ENCODE results near the gene DYRK4. TPM values are rescaled to one million over a fixed set of nuclear protein-coding genes. Genes with fewer than 3 reads are reported as not detected.

The DYRK4 gene
- total RNA-seq, 2 donors from 2014 or later: 20.9 to 26.7 TPM

DNA sequence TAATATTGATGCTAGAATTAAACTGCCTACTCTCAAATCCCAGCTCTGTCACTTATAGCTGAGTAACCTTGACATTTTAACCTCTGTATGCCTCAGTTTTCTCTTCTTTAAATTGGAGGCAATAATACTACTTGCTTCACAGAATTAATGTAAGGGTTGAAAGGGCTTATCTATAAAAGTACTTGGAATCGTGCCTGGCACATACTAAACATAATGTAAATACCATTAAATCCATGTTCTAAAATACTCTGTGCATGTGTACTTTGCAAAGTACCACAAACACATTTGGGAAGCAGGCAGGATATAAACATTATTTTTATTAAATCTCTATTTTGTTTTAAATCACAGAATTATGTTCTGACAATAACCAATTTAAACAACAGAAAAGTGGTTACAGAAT is 41.9 kb downstream of the DYRK4 start:
- intact Hi-C loops (cut with DNase I): loop anchor here (2.0 kb wide), 1 partner anchor 155 kb away; no protein-coding TSS in a partner anchor
- no peak overlapping the region for H3K27ac ChIP-seq
- TF ChIP-seq, protein P1, sequence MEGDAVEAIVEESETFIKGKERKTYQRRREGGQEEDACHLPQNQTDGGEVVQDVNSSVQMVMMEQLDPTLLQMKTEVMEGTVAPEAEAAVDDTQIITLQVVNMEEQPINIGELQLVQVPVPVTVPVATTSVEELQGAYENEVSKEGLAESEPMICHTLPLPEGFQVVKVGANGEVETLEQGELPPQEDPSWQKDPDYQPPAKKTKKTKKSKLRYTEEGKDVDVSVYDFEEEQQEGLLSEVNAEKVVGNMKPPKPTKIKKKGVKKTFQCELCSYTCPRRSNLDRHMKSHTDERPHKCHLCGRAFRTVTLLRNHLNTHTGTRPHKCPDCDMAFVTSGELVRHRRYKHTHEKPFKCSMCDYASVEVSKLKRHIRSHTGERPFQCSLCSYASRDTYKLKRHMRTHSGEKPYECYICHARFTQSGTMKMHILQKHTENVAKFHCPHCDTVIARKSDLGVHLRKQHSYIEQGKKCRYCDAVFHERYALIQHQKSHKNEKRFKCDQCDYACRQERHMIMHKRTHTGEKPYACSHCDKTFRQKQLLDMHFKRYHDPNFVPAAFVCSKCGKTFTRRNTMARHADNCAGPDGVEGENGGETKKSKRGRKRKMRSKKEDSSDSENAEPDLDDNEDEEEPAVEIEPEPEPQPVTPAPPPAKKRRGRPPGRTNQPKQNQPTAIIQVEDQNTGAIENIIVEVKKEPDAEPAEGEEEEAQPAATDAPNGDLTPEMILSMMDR (IDR thresholded peaks at IDR 0.05): no peak
- H3K9me3 ChIP-seq: no peaks in the 10 kb centered on the region
- no peaks in the 10 kb centered on the region for H3K36me3 ChIP-seq
- no peak overlapping the region for H3K4me3 ChIP-seq
- DNase-seq: no peak
- no peaks in the 10 kb centered on the region for H3K27me3 ChIP-seq
- no peaks in the 10 kb centered on the region for H3K4me1 ChIP-seq
- H3K9ac ChIP-seq (ENCODE audit: low read depth in 2 of 2, low read length in 2 of 2): no peak overlapping the region

DNA sequence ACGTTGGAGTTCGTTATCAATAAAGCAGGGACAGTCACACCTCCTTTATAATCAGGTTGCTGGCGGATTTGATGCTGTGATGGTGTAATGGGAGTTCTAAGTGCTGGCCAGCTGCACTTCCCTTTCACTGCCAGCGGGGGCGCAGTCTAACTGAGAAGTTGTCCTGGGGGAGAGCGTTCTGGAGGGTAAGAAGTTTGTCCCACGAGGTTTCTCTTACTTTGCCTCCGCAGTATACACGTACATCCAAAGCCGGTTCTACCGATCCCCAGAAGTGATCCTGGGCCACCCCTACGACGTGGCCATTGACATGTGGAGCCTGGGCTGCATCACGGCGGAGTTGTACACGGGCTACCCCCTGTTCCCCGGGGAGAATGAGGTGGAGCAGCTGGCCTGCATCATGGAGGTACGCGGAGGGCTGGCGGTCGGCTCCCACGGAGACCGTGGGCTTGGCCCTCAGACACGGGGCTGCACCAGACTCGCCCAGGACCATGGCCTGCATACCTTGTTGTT is 42.7 kb downstream of the DYRK4 start:
- TF ChIP-seq, protein P1 (IDR thresholded peaks at IDR 0.05): peak; percentile 99
- Histone ChIP-seq H3K4me1 (no peaks in the 10 kb centered on the region), H3K36me3 (no peaks in the 10 kb centered on the region), H3K27ac (no peak overlapping the region), H3K9me3 (no peaks in the 10 kb centered on the region), H3K27me3 (no peaks in the 10 kb centered on the region), H3K9ac (ENCODE audit: low read depth in 2 of 2, low read length in 2 of 2) (peak overlapping the region; percentile 75 to 82), H3K4me3 (peak overlapping the region; percentile 78)
- intact Hi-C loops (cut with DNase I): loop anchor here (2.0 kb wide), 1 partner anchor 154 kb away; no protein-coding TSS in a partner anchor
- DNase-seq: peak; percentile 85

DNA sequence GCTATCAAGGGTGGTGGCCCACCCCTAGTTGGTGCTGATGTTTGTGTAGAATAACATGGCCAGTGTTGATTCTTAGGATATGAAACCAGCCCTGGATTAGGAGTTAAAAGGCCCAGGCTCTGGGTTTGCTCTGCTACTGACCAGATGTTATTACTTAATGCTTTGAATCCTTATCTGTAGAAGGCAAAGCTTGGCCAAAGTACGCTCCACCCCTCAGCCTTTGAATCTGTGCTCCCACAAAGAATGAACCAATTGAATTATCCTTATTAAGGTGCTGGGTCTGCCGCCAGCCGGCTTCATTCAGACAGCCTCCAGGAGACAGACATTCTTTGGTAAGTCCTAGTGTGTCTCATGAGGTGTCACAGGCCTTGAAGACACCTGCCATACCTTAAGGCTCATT is 45.0 kb downstream of the DYRK4 start:
- intact Hi-C loops (cut with DNase I): no loop called here

DNA sequence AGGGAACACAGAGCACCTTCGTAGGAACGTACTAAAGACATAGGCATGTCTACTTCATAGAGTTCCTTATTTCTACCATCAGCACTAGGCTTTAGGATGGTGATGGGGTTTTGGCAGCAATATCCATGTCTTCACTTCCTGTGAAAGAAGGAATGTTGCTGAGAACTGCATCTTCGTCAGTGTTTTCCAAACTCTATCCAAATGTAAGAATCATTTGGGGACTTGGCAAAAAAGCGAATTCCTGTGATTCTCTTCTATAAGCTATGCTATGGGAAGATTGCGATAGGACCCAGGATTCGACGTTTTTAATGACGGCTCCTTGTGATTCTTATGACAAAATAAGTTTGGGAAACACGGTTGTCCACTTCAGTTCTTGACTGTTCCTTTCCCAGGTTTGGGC is 47.1 kb downstream of the DYRK4 start:
- intact Hi-C loops (cut with DNase I): no loop called here
- no peak overlapping the region for H3K27ac ChIP-seq
- H3K36me3 ChIP-seq: peaks cover 10% of the 10 kb centered on the region
- no peaks in the 10 kb centered on the region for H3K4me1 ChIP-seq
- TF ChIP-seq, protein P1 (IDR thresholded peaks at IDR 0.05): no peak
- DNase-seq: no peak
- H3K27me3 ChIP-seq: no peaks in the 10 kb centered on the region
- H3K4me3 ChIP-seq: no peak overlapping the region
- no peaks in the 10 kb centered on the region for H3K9me3 ChIP-seq
- H3K9ac ChIP-seq (ENCODE audit: low read depth in 2 of 2, low read length in 2 of 2): no peak overlapping the region

More for the DNA sequence above, 45.0 kb downstream of the DYRK4 start:
- Histone ChIP-seq H3K9me3 (no peaks in the 10 kb centered on the region), H3K27ac (no peak overlapping the region), H3K27me3 (no peaks in the 10 kb centered on the region), H3K4me1 (no peaks in the 10 kb centered on the region), H3K9ac (ENCODE audit: low read depth in 2 of 2, low read length in 2 of 2) (no peak overlapping the region), H3K36me3 (no peaks in the 10 kb centered on the region), H3K4me3 (no peak overlapping the region)
- TF ChIP-seq, protein P1 (IDR thresholded peaks at IDR 0.05): no peak
- no peak for DNase-seq

DNA sequence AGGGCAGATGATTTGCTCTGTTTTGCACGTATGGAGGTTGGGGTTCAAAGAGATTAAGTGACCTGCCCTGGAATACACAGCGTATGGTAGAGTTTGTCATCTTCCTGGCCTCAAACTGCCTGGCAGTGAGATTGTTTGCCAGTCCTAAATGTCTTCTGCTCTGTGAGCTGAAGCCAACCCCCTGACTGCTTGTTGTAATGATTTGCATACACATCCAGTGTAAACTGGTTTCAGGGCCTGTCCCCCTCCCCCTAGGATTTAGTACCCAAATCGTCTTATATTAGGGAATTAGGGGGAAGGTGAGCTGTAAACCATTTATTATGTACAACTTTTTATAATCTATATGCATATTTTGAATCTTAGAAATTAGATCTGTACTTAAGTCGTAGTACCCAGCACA is 48.5 kb downstream of the DYRK4 start:
- no peak overlapping the region for H3K4me3 ChIP-seq
- DNase-seq: no peak
- no peak overlapping the region for H3K27ac ChIP-seq
- intact Hi-C loops (cut with DNase I): no loop called here
- H3K9me3 ChIP-seq: no peaks in the 10 kb centered on the region
- no peak overlapping the region for H3K9ac ChIP-seq (ENCODE audit: low read depth in 2 of 2, low read length in 2 of 2)
- TF ChIP-seq, protein P1 (IDR thresholded peaks at IDR 0.05): no peak
- H3K36me3 ChIP-seq: peaks cover 10% of the 10 kb centered on the region
- no peaks in the 10 kb centered on the region for H3K4me1 ChIP-seq
- no peaks in the 10 kb centered on the region for H3K27me3 ChIP-seq

All from colonic mucosa (tissue), 4 donors.